Liver (tissue), 3 donors: ENCODE results near the gene BABAM1.

Source experiments
- GABPA ChIP-seq, 2 donors: IDR thresholded peaks in 1 of 2; conservative IDR thresholded peaks in 1 of 2; 2 replicates each; pipeline ENCODE4 v1.6.1; 2016; ENCODE audit warnings: antibody characterized with exemption in 2 of 2, mild to moderate bottlenecking in 1 of 2, moderate library complexity in 1 of 2
- REST ChIP-seq: IDR thresholded peaks from 2 replicates; pipeline ENCODE4 v1.6.1; 2016; ENCODE audit warnings: antibody characterized with exemption, mild to moderate bottlenecking
- ZBTB33 ChIP-seq: IDR thresholded peaks from 2 replicates; pipeline ENCODE4 v1.6.1; 2016; ENCODE audit warnings: antibody characterized with exemption
- TF ChIP-seq, protein P1 (sequence below): fragments of 150-350 bp; IDR thresholded peaks from 2 replicates; pipeline ENCODE4 v1.5.1; 2017; ENCODE audit warnings: improper control_type of control experiment, low read depth, low read length; ENCODE audit not compliant: missing input control
- donor health status: healthy.
- donor health status: healthy.

GRCh38 chr19:17266026-17266425, 1.2 kb upstream of the BABAM1 start:
- no peak for TF ChIP-seq ZBTB33
- TF ChIP-seq, protein P1, sequence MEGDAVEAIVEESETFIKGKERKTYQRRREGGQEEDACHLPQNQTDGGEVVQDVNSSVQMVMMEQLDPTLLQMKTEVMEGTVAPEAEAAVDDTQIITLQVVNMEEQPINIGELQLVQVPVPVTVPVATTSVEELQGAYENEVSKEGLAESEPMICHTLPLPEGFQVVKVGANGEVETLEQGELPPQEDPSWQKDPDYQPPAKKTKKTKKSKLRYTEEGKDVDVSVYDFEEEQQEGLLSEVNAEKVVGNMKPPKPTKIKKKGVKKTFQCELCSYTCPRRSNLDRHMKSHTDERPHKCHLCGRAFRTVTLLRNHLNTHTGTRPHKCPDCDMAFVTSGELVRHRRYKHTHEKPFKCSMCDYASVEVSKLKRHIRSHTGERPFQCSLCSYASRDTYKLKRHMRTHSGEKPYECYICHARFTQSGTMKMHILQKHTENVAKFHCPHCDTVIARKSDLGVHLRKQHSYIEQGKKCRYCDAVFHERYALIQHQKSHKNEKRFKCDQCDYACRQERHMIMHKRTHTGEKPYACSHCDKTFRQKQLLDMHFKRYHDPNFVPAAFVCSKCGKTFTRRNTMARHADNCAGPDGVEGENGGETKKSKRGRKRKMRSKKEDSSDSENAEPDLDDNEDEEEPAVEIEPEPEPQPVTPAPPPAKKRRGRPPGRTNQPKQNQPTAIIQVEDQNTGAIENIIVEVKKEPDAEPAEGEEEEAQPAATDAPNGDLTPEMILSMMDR: no peak
- no peak for TF ChIP-seq REST
- no peak for TF ChIP-seq GABPA (IDR thresholded peaks at IDR 0.05 in 1 of 2, conservative IDR thresholded peaks at IDR 0.05 in 1 of 2)
